Activated naive CD4-positive, alpha-beta T cell treated with Interleukin-2 at 50 U/mL for 16 hours (primary cell): ENCODE measurements around the gene USP7.
A peak's percentile ranks its signal among the peaks of the same experiment; 100 is the strongest.
"Not testable (repeated sequence)": the region's sequence is repeated elsewhere in the genome, so short reads cannot be mapped to it uniquely, and the experiment has no call there.

Experiments used
- DNase-seq: peaks from one replicate; pipeline ENCODE4 v3.0.0-alpha.2; 2020

Gene USP7

DNA sequence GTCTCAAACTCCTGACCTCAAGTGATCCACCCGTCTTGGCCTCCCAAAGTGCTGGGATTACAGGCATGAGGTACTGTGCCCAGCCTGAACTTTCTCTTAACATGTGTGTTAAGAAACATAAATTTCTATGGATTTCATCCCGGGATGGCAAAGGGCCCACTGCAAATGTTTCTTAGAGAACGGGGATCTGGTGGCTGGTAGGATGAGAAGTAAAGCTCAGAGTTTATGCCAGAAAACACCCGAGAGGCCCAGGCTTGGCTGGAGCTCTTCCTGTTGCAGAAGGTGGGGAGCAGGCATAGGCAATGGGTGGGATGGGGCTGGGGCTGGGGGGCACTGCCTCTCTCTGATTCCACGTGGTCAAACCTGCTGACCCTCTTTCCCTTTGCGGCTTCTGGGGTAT, 89.3 kb downstream of the USP7 start:
- DNase-seq = no peak

DNA sequence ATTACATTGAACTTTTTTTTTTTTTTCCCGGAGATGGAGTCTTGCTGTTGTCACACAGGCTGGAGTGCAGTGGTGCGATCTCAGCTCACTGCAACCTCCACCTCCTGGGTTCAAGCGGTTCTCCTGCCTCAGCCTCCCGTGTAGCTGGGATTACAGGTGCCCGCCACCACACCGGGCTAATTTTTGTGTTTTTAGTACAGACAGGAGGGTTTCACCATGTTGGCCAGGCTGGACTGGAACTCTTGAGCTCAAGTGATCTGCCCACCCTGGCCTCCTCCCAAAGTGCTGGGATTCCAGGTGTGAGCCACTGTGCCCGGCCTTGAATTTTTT, 89.9 kb downstream of the USP7 start:
- DNase-seq = not testable (repeated sequence)

DNA sequence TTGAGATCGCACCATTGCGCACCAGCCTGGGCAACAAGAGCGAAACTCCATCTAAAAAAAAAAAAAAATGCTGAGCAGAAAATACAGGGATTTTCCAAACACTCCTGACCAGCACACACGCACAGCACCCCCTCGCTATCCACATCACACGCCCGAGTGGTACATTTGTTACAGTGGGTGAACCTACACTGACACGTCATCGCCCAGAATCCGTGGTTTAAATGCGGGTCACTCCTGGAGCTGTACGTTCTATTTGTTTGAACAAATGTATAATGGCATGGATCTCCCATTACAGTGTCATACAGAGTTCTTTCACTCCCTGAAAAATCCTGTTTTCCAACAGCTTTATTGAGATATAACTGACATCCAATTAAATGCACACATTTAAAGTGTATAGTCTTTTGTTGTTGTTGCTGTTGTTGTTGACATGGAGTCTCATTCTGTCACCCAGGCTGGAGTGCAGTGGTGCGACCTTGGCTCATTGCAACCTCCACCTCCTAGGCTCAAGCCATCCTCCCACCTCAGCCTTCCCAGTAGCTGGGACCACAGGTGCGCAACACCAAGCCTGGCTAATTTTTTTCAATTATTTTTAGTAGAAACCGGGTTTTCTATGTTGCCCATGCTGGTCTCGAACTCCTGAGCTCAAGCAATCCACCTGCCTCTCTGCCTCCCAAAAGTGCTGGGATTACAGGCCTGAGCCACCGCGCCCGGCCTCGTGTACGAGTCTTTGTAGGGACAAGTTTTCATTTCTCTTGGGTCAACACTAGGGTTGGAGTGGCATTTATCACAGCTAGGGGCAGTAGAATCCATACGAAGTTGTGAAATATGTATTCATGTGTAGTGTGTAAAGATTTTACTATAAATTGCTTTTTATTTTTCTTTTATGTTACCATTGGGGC, 90.5 kb downstream of the USP7 start:
- DNase-seq = no peak

DNA sequence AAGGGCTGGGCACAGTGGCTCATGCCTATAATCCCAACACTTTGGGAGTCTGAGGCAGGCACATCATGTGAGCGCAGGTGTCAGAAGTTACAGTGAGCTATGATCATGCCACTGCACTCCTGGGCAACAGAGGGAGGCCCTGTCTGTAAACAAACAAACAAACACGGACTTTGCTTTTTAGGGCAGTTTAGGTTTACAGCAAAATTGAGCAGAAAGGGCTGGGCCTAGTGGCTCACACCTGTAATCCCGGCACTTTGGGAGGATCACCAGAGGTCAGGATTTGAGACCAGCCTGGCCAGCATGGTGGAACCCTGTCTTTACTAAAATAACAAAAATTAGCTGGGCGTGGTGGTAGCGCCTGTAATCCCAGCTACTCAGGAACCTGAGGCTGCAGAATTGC, 91.6 kb downstream of the USP7 start:
- no peak for DNase-seq

DNA sequence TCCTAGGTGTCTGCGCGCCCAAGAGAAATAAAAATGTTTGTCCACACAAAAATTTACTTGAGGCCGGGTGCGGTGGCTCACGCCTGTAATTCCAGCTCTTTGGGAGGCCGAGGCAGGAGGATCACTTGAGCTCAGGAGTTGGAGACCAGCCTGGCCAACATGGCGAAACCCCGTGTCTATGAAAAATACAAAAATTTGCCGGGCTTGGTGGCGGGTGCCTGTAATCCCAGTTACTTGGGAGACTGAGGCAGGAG, 93.8 kb downstream of the USP7 start:
- DNase-seq = not testable (repeated sequence)

DNA sequence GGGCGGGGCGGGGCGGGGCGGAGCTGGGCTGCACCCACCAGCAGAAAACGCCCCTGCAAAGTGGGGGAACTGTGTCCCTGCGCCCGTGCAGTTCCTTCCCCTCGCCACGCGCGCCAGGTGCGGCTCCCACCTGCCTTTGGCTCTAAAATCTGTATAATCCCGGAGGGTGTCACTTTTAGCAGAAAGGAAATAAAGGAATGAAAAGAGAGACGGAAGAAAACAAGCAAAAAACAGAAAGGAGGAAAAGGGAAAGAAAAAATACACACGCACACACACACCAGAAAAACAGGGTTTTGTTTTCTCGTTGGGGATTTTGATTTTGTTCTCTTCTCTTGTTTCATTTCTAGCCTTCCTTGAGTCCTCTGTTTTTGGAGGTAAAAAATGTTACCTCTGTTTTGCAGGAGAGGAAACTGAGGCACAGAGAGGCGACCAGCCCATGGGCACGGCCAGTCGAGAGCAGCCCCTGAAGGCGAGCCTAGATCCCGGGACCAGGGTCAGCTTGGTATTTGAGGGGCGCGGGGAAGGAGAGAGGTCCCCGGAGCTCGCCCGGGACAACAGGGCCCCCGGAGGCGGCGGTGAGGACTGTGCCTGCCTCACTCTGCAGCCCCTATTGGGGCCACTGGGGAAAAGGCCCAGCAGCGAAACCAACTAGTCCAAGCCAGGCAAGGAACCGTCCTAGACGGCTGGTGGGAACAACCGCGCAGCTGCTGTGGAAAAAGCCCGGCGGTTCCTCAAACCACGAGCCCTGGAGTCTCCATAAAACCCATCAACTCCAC, 94.3 kb downstream of the USP7 start:
- no peak for DNase-seq

DNA sequence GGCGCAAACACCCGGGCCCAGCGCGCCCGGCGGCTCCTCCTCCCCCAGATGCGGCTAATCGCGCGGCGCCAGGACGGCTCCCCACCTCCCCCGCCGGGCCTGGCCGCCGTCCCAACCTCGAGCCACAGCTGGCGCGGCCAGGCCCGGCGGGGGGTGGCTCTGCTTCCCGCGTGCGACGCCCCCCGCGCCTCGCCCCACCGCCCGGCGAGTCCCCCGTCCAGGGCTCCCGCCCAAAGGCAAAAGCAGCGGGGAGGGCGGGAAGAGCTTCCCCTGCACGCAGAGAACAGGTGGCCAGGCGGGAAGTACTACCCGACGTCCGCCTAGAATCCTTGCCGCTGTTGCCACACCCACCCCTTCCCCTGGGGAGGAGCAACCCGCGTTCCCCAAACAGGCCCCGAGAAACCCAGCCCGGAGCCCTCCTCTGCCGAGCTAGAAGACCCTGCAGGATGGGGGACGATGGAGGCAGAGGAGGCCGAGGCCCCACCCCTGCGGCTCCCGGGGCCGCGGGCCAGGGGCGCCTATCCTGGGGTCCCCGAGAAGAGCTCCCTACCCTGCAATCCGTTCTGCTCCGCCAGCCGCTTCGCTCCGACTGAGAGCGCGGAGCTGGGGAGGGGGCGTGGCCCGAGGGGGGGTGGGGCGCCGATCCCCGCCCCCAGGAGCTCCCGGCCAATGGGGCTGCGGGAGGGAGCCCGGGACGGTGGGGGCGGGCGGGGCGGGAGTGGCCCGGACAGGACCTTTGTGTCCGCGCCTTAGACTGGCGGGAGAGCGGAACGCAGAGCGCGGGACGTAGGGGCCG, 95.1 kb downstream of the USP7 start, which contains the start of gene CARHSP1:
Gene CARHSP1 (minus strand): TSS at position 591 of the 796 bp plus-strand sequence. CDS start 9,678 bp downstream, outside the sequence.
- DNase-seq = peak; percentile 85

DNA sequence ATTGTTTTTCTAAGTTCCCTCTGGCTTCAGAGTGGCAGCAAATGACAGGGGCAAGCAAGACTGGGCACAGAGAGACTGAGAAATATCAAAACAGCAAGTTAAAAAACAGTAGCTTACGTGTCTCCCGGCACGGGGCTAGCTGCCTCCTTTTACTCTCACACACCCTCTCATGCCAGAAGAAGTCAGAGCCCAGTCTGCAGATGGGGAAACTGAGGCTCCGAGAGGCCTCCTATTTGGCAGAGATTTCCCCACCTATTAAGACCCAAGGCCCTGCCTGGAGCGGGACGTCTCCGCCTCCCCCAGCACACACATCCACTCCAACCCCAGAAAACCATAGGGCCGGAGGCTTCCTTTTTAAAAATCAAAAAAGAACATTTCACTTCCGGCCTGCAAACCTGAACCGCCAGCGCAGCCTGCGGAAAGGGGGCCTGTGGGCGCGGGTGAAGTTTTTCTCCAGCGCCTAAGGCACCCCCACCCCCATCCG, 95.7 kb downstream of the USP7 start:
- peak; percentile 58 for DNase-seq

DNA sequence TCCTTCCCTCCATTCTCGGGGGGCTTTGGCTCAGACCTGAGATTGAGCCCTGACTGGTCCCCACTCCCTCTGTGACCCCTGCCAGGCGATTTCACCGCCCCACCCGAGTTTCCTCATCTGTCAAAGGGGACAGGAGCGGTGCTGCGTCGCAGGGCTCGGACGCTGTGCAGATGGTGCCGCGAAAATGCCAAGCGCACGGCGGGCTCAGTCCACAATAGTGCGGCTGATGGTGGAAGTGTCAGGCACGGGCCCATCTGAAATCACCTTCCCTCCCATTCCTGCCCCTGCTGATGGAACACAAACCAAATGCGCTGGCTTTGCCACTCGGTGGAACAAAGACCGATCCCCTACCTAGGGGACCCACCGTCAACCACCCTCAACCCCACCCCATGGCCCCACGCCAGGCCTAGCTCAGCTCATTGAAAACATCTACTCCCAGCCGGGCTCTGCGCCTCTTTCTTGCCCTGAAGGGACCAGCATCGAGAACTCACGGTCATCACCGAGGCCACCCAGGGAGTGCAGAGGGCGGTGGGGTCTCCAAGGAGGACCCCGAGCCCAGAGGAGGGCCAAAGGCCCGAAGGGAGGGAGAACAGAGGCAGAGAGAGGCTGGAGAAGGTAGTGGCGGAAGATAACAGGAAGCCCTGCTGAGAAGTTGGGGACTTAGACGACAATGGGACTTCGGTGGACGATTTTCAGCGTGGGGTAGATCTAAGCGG, 96.3 kb downstream of the USP7 start:
- DNase-seq = peak; percentile 26

DNA sequence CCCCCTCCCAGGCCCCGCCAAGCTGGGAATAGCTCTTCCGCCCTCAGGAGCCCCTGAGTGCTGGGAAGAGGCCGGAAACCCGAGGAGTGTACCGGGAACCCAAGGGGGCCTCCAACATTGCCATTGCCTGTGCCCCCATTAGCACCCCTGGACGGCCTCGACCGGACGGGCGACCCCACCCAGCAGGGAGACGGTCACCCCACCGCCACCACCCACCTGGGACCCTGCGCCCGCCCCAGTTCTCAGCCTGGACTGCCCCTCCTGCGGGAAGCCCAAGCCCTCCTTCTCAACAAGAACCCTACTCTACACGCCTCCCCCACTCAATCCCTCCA, 96.9 kb downstream of the USP7 start:
- DNase-seq = no peak

DNA sequence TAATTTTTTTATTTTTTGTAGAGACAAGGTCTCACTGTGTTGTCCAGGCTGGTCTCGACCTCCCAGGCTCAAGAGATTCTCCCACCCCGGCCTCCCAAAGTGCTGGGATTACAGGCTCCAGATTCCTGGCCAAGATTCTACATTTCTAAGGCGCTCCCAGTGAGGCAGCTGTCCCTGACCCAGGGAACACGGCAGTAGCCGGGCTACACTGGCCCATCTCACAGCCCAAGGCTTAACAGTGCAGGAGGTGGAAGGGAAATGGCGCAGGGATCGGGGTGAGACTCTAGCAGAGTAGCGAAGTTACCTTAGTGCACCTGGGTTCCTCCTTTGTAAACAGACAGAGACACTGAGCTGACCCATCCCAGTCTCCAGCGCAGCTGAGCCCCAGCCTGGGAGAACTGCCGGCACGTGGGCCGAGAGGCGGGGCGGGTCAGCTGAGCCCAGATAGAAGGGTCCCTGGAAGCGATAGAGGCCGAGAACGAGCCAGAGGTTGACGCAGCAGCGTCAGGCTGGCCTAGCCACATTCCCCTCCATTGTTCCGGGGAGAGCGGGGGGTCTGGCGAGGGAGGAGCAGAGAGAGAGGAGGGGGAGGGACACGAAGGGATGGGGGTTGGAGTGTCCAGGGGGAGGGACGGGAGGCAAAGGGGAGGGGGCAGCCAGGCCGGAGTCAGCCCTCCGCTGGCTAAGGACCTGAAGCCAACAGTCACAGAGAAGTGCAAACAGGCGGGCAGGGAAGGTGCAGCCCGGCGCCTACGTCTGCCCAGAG, 97.4 kb downstream of the USP7 start:
- no peak for DNase-seq

DNA sequence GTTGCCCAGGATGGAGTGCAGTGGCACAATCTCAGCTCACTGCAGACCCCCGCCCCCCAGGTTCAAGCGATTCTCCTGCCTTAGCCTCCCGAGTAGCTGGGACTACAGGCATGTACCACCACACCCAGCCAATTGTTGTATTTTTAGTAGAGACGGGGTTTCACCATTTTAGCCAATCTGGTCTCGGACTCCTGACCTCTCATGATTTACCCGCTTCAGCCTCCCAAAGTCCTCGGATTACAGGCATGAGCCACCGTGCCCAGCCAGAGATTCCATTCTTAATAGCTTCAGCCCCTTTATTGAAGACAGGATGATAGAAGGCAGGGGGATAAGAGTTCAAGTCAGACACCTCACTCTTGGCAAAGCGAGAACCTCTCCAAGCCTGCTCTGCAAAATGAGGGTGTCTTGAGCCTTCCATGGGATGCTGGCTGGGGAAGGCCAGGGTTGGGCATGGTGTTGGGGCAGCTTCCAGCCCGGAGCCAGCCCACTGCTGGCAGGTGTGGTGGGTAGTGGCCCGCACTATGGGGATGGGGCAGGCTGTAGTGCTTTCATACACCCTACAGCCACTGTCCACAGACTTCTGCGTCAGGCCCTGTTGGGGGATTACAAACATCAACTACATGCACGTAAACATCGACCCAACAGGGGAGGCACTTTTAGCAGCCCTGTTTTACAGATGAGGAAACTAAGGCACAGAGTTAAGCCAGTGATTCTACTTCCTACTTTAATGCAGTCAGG, 98.4 kb downstream of the USP7 start:
- DNase-seq = no peak

DNA sequence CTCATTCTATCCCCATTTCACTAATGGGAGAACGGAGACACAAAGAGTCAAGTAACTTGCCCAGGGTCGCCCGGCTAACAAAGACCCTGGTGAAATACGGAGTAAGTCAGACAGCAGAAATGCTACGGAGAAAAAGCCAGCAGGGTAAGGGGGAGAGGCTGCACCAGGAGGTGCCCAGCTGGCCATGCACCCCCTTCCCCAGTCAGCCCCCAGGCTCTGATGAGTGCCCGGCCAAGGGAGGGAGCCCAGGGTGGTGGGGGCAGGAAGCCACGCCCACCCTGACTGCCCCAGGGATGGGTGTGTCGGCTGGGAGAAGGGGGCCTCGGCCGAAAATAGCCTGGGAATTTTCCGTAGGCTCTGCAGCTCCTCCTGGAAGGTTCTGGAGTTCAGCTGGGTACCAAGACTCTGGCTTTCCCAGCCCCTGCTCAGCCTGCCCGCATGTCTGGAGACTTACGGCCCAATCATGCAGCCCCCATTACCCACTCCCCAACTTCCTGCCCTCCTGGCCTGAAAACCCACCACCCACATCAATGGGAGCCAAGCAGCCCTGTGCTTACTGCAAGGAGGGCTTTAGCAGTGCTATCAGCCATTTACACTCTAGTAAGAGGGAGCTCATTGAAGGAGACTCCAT, 99.1 kb downstream of the USP7 start:
- DNase-seq = no peak

DNA sequence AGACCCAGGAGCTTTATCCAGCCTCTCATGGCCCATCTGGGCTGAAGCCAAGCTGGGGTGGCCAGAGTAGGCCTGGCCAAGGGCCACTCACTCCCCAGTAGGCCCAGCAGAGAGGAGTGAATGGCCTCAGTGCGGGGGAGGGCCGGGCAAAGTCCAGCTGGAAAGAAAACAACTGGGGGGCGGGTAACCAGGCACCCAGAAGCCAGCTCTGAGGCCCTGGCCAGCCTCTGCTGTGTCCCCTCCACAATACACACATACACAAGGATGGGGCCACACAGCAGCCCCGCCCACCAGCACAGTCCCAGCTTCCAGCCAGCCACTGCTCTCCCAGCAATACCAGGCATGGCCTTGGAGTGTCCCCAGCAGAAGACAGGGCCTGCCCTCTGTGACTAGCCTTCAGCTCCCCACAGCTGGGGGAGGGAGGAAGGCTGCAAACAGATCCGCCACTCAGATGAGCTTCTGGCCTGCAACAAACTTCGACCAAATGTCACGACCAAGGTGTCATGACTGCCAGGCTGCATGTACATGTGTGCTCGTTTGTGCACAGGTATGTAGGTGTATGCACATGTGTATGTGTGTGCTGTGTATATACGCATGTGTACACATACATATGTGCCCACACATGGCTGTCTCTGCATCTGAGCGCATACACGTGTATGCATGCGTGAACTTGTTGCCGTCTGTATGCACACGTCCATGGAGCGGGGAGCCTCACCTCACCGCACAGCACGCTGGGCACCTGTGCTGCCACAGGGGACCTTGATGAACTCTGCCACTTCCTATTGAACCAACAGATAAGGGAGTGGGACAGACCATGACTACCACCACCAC, 99.9 kb downstream of the USP7 start:
- no peak for DNase-seq

DNA sequence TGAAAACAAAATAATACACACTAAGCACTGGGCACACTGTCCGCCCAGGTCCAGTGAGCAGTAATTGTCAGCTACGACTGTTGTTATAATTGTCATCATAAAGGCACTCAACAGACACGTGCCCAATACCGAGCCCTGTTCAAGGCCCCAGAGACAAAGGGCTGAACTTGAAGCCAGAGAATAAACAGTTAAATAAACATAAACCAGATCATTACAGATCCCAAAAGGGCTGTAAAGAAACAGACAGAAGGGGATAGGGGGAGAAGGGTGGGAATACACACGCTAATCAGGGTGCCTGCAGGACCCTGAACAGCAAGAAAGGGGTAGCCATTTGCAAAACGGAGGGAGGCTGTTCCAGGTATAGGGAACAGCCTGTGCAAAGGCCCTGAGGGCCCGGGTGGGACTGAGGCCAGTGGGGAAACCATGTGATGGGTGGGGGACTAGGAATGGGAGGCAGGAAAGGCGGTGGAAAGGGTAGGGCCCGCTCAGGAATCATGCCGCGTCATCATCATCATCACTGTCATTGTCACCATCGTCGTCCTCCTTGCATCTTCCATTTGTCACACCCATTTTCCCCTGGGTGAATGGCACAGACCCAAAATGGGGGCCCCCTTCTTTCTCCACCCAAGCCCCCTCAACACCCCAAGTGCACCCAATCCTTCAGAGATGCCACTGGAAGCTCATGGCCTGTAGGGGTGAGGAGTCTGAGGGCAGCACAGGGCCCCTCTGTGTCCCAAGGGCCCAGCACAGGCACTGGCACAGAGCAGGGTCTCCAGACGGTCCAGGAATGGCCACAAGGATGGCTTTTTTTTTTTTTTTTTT, 101.2 kb downstream of the USP7 start:
- DNase-seq = no peak

DNA sequence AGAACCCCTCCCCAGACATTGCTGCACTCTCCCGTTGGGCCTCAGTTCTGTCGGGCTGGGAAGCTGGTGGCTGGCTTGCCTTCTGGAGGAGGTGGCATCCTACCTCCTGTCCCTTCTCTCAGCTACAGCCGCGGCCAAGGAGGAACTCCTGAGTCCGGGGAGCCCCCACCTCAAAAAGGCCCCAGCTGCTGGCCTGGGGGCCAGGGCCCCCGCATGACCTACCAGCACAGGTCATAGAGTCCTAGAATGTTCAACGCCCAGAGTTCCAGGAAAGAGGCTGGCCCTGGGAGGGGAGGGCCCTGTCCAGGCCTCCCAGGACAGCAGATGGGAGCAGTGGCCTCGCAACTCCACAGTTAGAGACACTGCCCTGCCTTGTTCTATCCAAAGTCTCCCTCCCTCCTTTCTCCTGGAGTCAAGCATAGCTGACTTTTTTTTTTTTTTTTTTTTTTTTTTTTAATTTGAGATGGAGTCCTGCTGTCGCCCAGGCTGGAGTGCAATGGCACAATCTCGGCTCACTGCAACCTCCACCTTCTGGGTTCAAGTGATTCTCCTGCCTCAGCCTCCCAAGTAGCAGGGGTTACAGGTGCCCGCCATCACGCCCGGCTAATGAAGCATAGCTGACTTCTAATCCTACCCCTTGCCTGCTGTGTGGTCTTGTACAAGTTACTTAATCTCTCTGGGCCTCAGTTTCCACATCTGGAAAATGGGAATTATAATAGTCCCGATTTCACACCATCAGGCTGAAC, 102.0 kb downstream of the USP7 start:
- DNase-seq = no peak

DNA sequence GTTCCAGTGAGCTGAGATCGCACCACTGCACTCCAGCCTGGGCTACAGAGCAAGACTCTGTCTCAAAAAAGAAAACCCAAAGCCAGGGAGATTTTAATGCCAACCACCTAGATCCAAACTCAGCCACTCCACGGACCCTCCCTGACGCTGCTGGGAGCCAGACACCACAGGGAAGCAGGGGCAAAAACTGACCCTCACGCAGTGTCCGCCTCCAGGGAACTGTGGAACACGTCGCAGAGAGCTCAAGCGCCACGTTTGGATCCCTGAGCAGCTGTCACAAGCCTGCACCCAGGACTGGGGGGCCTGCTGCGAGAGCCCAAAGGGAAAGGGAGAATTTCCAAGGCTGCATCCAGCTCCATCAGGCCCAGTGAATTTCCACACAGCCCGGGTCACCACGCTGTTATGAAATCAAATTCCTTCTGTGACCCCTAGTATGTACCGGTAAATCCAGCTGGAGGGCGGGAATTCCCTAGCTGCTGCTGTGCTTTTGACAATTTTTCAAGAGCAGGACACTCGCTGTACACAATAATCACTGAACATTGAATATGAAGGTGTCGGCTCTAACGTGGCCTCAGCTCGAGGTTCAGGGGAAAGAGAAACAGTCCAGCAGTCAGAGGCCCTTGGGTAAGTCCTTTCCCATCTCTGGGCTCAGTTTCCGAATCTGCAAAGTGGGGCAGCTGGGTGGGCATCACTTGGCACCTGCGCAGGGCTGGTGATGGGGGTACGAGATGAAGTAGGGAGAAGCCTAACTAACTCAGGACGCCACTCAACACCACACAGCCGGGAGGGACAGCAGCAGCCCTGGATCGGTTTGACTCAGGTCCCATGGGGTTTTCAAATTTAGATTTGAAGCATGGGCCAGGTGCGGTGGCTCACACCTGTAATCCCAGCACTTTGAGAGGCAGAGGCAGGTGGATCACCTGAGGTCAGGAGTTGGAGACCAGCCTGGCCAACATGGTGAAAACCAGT, 103.5 kb downstream of the USP7 start:
- DNase-seq = no peak
